GM18507 (cell line): ENCODE data around the gene PRPF40A.
A peak's percentile ranks its signal among the peaks of the same experiment; 100 is the strongest.

Source experiments
- DNase-seq: peaks from one replicate; pipeline ENCODE4 v3.0.0; 2011; ENCODE audit warnings: low read depth; ENCODE audit not compliant: insufficient read length; ENCODE audit errors: extremely low spot score
- FAIRE-seq: peaks from 2 replicates; lab custom pipeline; 2011; peaks lifted over from hg19 to GRCh38; lab: Jason Lieb, UNC

Gene PRPF40A

GRCh38 chr2:152661076-152661475 lies 56.2 kb downstream of the PRPF40A start:
- FAIRE-seq (no peak), DNase-seq (no peak)

GRCh38 chr2:152658221-152658620 lies 59.0 kb downstream of the PRPF40A start:
- FAIRE-seq, result no peak
- DNase-seq, result no peak

- FAIRE-seq, result no peak
Measured at GRCh38 chr2:152657043-152657442, 60.2 kb downstream of the PRPF40A start.

GRCh38 chr2:152655880-152656279 lies 61.4 kb downstream of the PRPF40A start:
- DNase-seq (no peak), FAIRE-seq (no peak)

More at GRCh38 chr2:152657043-152657442, 60.2 kb downstream of the PRPF40A start:
- no peak for DNase-seq

GRCh38 chr2:152651834-152652233 lies 65.4 kb downstream of the PRPF40A start:
- DNase-seq (no peak), FAIRE-seq (no peak)

GRCh38 chr2:152650768-152651371 lies 66.4 kb downstream of the PRPF40A start:
- FAIRE-seq, result no peak
- no peak for DNase-seq

GRCh38 chr2:152649997-152650396 lies 67.3 kb downstream of the PRPF40A start:
- DNase-seq (no peak), FAIRE-seq (no peak)

- DNase-seq, result no peak
- FAIRE-seq, result no peak
Measured at GRCh38 chr2:152648336-152648735, 68.9 kb downstream of the PRPF40A start.

GRCh38 chr2:152647552-152647951 lies 69.7 kb downstream of the PRPF40A start:
- no peak for DNase-seq
- FAIRE-seq, result no peak

GRCh38 chr2:152646775-152647174 lies 70.5 kb downstream of the PRPF40A start:
- DNase-seq (no peak), FAIRE-seq (no peak)

- FAIRE-seq (no peak), DNase-seq (no peak)
Measured at GRCh38 chr2:152646264-152646663, 71.0 kb downstream of the PRPF40A start.

- FAIRE-seq (no peak), DNase-seq (no peak)
Measured at GRCh38 chr2:152644189-152644873, 72.9 kb downstream of the PRPF40A start.

GRCh38 chr2:152638590-152638989 lies 78.7 kb downstream of the PRPF40A start:
- DNase-seq (no peak), FAIRE-seq (no peak)

- FAIRE-seq (no peak), DNase-seq (no peak)
Measured at GRCh38 chr2:152638056-152638455, 79.2 kb downstream of the PRPF40A start.

- no peak for DNase-seq
- FAIRE-seq, result no peak
Measured at GRCh38 chr2:152637251-152637650, 80.0 kb downstream of the PRPF40A start.

- FAIRE-seq (peak; percentile 80), DNase-seq (peak; percentile 26)
Measured at GRCh38 chr2:152635635-152636298, 81.5 kb downstream of the PRPF40A start.

GRCh38 chr2:152632736-152633135 lies 84.5 kb downstream of the PRPF40A start:
- FAIRE-seq, result no peak
- DNase-seq, result no peak

- no peak for DNase-seq
- no peak for FAIRE-seq
Measured at GRCh38 chr2:152630466-152630865, 86.8 kb downstream of the PRPF40A start.

GRCh38 chr2:152629202-152629601 lies 88.1 kb downstream of the PRPF40A start:
- DNase-seq (no peak), FAIRE-seq (no peak)

- DNase-seq, result no peak
- peak; percentile 49 for FAIRE-seq
Measured at GRCh38 chr2:152627351-152627957, 89.8 kb downstream of the PRPF40A start.
